Small intestine (tissue), 7 donors: ENCODE data around the gene HTR3B. TPM values are rescaled to one million over a fixed set of nuclear protein-coding genes. Genes with fewer than 3 reads are reported as not detected.
"Not testable (repeated sequence)": the region's sequence is repeated elsewhere in the genome, so short reads cannot be mapped to it uniquely, and the experiment has no call there.

Experiments
- DNase-seq, 2 donors: peaks; one replicate each; pipeline versions ENCODE4 v3.0.0 to v3.0.0-alpha.2; 2013
- FAIRE-seq: peaks from 2 replicates; lab custom pipeline; 2012; peaks lifted over from hg19 to GRCh38; lab: Jason Lieb, UNC
- H3K27ac ChIP-seq, 3 donors: one replicate each; pipeline ENCODE4 v1.5.1; 2013; ENCODE audit warnings: low read length in 2 of 3, mild to moderate bottlenecking in 2 of 3, control low read depth in 1 of 3, inconsistent platforms in 1 of 3, low read depth in 1 of 3, moderate library complexity in 1 of 3
- H3K27me3 ChIP-seq, 3 donors: one replicate each; pipeline ENCODE4 v1.6.1; 2013; ENCODE audit warnings: low read length in 3 of 3, inconsistent platforms in 1 of 3; ENCODE audit not compliant: control insufficient read depth in 3 of 3, insufficient read depth in 3 of 3
- H3K36me3 ChIP-seq, 3 donors: one replicate each; pipeline ENCODE4 v1.6.1; 2013; ENCODE audit warnings: low read length in 3 of 3, inconsistent platforms in 1 of 3, low read depth in 1 of 3, mild to moderate bottlenecking in 1 of 3, moderate library complexity in 1 of 3; ENCODE audit not compliant: control insufficient read depth in 3 of 3, insufficient read depth in 2 of 3
- H3K4me1 ChIP-seq, 3 donors: one replicate each; pipeline ENCODE4 v1.6.1; 2013; ENCODE audit warnings: low read length in 2 of 3, inconsistent platforms in 1 of 3, low read depth in 1 of 3, mild to moderate bottlenecking in 1 of 3, moderate library complexity in 1 of 3; ENCODE audit not compliant: control insufficient read depth in 3 of 3, insufficient read depth in 2 of 3
- H3K4me3 ChIP-seq, 3 donors: one replicate each; pipeline ENCODE4 v1.5.1; 2013; ENCODE audit warnings: low read length in 3 of 3, control low read depth in 1 of 3, inconsistent platforms in 1 of 3, low read depth in 1 of 3, mild to moderate bottlenecking in 1 of 3, moderate library complexity in 1 of 3
- H3K9me3 ChIP-seq, 2 donors: one replicate each; pipeline ENCODE4 v1.6.1; 2013; ENCODE audit warnings: low read depth in 1 of 2, low read length in 1 of 2; ENCODE audit not compliant: control insufficient read depth in 2 of 2, insufficient read depth in 1 of 2
- WGBS, 3 donors: extraction: QIAGEN DNeasy Blood & Tissue Kit; methylation state at CpG; one replicate each; pipeline ENCODE4 v1.1.7; 2013; 5-methylcytosine and 5-hydroxymethylcytosine counted together
- polyA plus RNA-seq, 4 donors: library from polyadenylated mRNA; stranded (reverse) in 3 of 4; unstranded in 1 of 4; fragments of 200-250 nt in 3 of 4; fragments of 120-200 nt in 1 of 4; gene quantifications; one replicate each; pipeline versions ENCODE4 v1.2.1 to v1.2.3, GENCODE V29; 2013
- donor health status: healthy with polysubstance abuse.
- donor health status: control.
- donor health status: control.
- donor health status: Bipolar disorder and iron deficiency.
- donor health status: healthy.

The HTR3B gene
- polyA plus RNA-seq, 4 donors: 0.39 TPM; not detected in 3

- Histone ChIP-seq H3K27ac (no peak overlapping the region), H3K27me3 (no peaks in the 10 kb centered on the region), H3K9me3 (no peaks in the 10 kb centered on the region), H3K36me3 (no peaks in the 10 kb centered on the region), H3K4me1 (peaks cover 0 to 9% (median 0%) of the 10 kb centered on the region in 3 donors), H3K4me3 (no peak overlapping the region)
- DNase-seq (no peak), FAIRE-seq (no peak)
- WGBS, 3 donors: 79 to 89% (median 87%) methylated on average over 9 of the region's 9 CpGs
These were observed 3.5 kb downstream of the HTR3B start for GRCh38 chr11:113908098-113908497.

GRCh38 chr11:113911491-113911890 is 6.9 kb downstream of the HTR3B start:
- H3K36me3 ChIP-seq, H3K27me3 ChIP-seq, H3K9me3 ChIP-seq, H3K4me3 ChIP-seq, DNase-seq, FAIRE-seq, H3K4me1 ChIP-seq, H3K27ac ChIP-seq: not testable (repeated sequence)
- 89 to 93% (median 93%) methylated on average over 9 of the region's 9 CpGs for WGBS, 3 donors

GRCh38 chr11:113923572-113923971 is 19.0 kb downstream of the HTR3B start:
- 87 to 91% (median 88%) methylated on average over 2 of the region's 2 CpGs for WGBS, 3 donors

DNA sequence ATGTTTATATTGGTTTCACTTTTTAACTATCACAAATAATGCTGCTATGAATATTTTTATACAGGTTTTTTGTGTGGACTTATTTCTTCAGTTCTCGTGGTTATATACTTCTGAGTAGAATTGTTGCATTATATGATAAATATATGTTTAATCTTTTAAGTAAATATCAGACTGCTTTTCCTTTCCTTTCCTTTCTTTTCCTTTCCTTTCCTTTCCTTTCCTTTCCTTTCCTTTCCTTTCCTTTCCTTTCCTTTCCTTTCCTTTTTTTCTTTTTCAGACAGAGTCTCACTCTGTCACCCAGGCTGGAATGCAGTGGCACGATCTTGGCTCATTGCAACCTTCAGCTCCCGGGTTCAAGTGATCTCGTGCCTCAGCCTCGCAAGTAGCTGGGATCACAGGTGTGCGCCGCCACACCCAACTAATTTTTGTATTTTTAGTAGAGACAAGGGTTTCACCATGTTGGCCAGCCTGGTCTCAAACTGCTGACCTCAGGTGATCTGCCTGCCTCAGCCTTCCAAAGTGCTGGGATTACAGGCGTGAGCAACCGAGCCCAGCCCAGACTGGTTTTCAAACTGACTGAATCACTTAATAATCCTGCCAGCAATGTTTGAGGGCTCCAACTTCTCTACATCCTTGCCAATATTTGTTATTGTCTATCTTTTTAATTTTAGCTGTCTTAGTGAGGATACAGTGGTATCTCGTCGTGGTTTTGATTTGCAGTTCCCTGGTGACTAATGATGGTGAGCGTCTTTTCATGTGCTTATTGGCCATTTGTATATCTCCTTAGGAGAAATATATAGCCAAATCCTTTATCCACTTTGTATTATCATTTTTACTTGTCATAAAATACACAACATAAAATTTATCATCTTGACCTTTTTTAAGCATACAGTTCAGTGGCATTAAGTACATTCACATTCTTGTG is 21.9 kb downstream of the HTR3B start:
- no peaks in the 10 kb centered on the region for H3K4me1 ChIP-seq
- H3K9me3 ChIP-seq: no peaks in the 10 kb centered on the region
- WGBS, 3 donors: 36 to 67% (median 55%) methylated on average over 12 of the region's 12 CpGs
- H3K27ac ChIP-seq: no peak overlapping the region
- H3K27me3 ChIP-seq: no peaks in the 10 kb centered on the region
- FAIRE-seq (no peak), DNase-seq (no peak)
- H3K36me3 ChIP-seq: no peaks in the 10 kb centered on the region
- H3K4me3 ChIP-seq: no peak overlapping the region

More at GRCh38 chr11:113923572-113923971, 19.0 kb downstream of the HTR3B start:
- no peak overlapping the region for H3K27ac ChIP-seq
- no peaks in the 10 kb centered on the region for H3K36me3 ChIP-seq
- FAIRE-seq: no peak
- no peaks in the 10 kb centered on the region for H3K9me3 ChIP-seq
- H3K4me3 ChIP-seq: no peak overlapping the region
- DNase-seq: no peak
- no peaks in the 10 kb centered on the region for H3K27me3 ChIP-seq
- no peaks in the 10 kb centered on the region for H3K4me1 ChIP-seq

DNA sequence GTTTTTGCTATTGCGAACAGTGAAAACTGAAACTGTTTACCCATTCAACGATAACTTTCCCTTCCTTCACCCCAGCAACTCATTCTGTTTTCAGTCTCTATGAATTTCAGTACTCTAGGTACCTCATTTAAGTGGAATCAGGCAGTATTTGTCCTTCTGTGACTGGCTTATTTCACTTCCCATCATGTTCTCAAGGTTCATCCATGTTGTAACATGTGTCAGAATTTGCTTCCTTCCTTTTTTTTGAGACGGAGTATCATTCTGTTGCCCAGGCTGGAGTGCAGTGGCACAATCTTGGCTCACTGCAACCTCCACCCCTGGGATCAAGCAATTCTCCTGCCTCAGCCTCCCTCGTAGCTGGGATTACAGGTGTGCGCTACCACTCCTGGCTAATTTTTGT is 23.7 kb downstream of the HTR3B start:
- DNase-seq (no peak), FAIRE-seq (no peak)
- Histone ChIP-seq H3K36me3 (no peaks in the 10 kb centered on the region), H3K4me1 (no peaks in the 10 kb centered on the region), H3K27ac (no peak overlapping the region), H3K9me3 (no peaks in the 10 kb centered on the region), H3K4me3 (no peak overlapping the region), H3K27me3 (no peaks in the 10 kb centered on the region)
- 68 to 92% (median 88%) methylated on average over 5 of the region's 5 CpGs for WGBS, 3 donors

DNA sequence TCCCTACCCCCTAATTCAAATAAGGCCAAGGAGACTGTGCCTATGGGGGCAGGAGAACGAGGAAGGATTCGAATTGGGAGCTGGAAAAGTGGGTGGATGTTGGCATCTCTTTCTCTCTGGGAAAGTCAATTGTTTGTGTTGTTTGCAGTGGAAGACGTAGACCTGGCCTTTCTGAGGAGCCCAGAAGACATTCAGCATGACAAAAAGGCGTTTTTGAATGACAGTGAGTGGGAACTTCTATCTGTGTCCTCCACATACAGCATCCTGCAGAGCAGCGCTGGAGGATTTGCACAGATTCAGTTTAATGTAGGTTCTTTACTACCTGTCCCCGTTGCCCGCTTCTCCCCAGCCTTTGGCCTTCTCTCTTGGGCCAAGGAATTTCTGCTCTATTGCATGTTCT is 28.2 kb downstream of the HTR3B start:
- H3K27ac ChIP-seq: no peak overlapping the region
- FAIRE-seq: no peak
- WGBS, 3 donors: 70 to 77% (median 76%) methylated on average over 7 of the region's 7 CpGs
- H3K9me3 ChIP-seq: peaks cover 0 to 2% of the 10 kb centered on the region in 2 donors
- no peak for DNase-seq
- H3K4me1 ChIP-seq: no peaks in the 10 kb centered on the region
- no peaks in the 10 kb centered on the region for H3K36me3 ChIP-seq
- H3K27me3 ChIP-seq: no peaks in the 10 kb centered on the region
- no peak overlapping the region for H3K4me3 ChIP-seq

- H3K27me3 ChIP-seq, H3K4me1 ChIP-seq, H3K36me3 ChIP-seq, H3K27ac ChIP-seq, FAIRE-seq, H3K9me3 ChIP-seq, H3K4me3 ChIP-seq, DNase-seq: not testable (repeated sequence)
- WGBS, 3 donors: 94 to 96% (median 96%) methylated on average over 3 of the region's 3 CpGs
These were observed 29.6 kb downstream of the HTR3B start for GRCh38 chr11:113934193-113934592.

DNA sequence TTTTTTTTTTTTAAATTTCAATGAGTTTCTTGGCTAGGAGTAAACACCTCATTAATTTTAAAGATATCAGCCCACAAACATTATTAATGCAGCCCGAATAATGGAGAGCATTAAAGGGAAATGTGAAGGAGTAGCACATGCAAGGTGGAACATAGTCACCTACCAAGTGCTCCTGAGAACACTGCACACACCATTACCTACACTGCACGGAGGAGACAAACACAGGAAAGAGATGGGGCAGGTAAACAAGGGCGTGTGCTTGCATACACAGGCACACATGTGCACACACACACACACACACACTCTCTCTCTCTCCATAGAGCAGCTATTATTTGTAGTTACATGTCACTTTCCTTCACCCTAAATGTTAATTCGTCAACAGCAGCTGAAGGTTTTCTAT is 30.2 kb downstream of the HTR3B start:
- 45 to 69% (median 59%) methylated on average over 4 of the region's 4 CpGs for WGBS, 3 donors
- H3K4me1 ChIP-seq: no peaks in the 10 kb centered on the region
- no peak overlapping the region for H3K4me3 ChIP-seq
- H3K9me3 ChIP-seq: peaks cover 0 to 3% of the 10 kb centered on the region in 2 donors
- no peaks in the 10 kb centered on the region for H3K36me3 ChIP-seq
- no peak overlapping the region for H3K27ac ChIP-seq
- no peaks in the 10 kb centered on the region for H3K27me3 ChIP-seq
- DNase-seq (no peak), FAIRE-seq (no peak)
